Heart left ventricle (tissue), 13 donors: ENCODE data around the gene NBAS.

Source experiments
- CTCF ChIP-seq, 12 donors: fragments of 200-600 bp; sonication (generic) in 4 of 12; IDR thresholded peaks; one replicate each; pipeline versions ENCODE4 v1.5.0 to v1.8.0; 2018 to 2022; ENCODE audit warnings: antibody characterized with exemption in 12 of 12, mild to moderate bottlenecking in 5 of 12
- POLR2A ChIP-seq, 2 donors: fragments of 450-650 bp; IDR thresholded peaks; one replicate each; pipeline ENCODE4 v1.6.1; 2017; ENCODE audit warnings: antibody characterized with exemption in 2 of 2, mild to moderate bottlenecking in 2 of 2, moderate library complexity in 2 of 2
- donor health status: ischemic (EF 13 %, LVEDD 7.1; RV severe dilation, severe dysfunction).
- donor health status: DM: no; HTN: yes; CAD: no.
- donor health status: DM: no; HTN: no; CAD: no.
- donor health status: ischemic (EF 25% LVEDD 6.9; RV normal size, moderate dysfunction).
- donor health status: ischemic (EF 25% LVEDD 5.7; RV mildly dilated, moderate dysfunction).
- donor health status: ischemic (EF 35%, LVEDD 5.7; RV mildly dilated, moderate dysfunction).
- donor health status: nonischemic (EF 11% LVEDD 7.7; RV severe dilation, severe dysfunction).
- donor health status: DM: yes; HTN: yes; CAD: no.
- donor health status: PGD.
- donor health status: ischemic (EF 29% LVEDD 5.4; RV normal size, mild dysfunction).
- donor health status: nonischemic (EF 23%, LVEDD 6.1; RV moderate dilation, normal function).

GRCh38 chr2:15429032-15429431 lies 132.1 kb downstream of the NBAS start:
- TF ChIP-seq CTCF (IDR thresholded peaks at IDR 0.05) (no peak), POLR2A (IDR thresholded peaks at IDR 0.05) (no peak)
